Stimulated activated CD8-positive, alpha-beta memory T cell treated with anti-CD3 and anti-CD28 coated beads, Interleukin-12 subunit alpha, Interleukin-12 subunit beta, amount 100 ng/mL, for 4 hours (primary cell): Measurements from ENCODE around the gene FAF1.
"Not testable (repeated sequence)": the region's sequence is repeated elsewhere in the genome, so short reads cannot be mapped to it uniquely, and the experiment has no call there.

Source experiments
- DNase-seq: peaks from one replicate; pipeline ENCODE4 v3.0.0-alpha.2; 2020; ENCODE audit warnings: low read depth

The FAF1 gene

GRCh38 chr1:50959303-50959912 is 659 bp downstream of the FAF1 start:
- DNase-seq: no peak

- no peak for DNase-seq
These were observed 5.0 kb downstream of the FAF1 start for GRCh38 chr1:50955116-50955515.

- not testable (repeated sequence) for DNase-seq
These were observed 7.5 kb downstream of the FAF1 start for GRCh38 chr1:50952566-50952965.

- DNase-seq: no peak
These were observed 9.7 kb downstream of the FAF1 start for GRCh38 chr1:50950396-50950795.

GRCh38 chr1:50949286-50949982 is 10.6 kb downstream of the FAF1 start:
- no peak for DNase-seq

GRCh38 chr1:50942334-50942733 is 17.7 kb downstream of the FAF1 start:
- DNase-seq: no peak

- no peak for DNase-seq
These were observed 19.8 kb downstream of the FAF1 start for GRCh38 chr1:50940291-50940690.

GRCh38 chr1:50936321-50936720 is 23.7 kb downstream of the FAF1 start:
- DNase-seq: no peak

- DNase-seq: not testable (repeated sequence)
These were observed 24.8 kb downstream of the FAF1 start for GRCh38 chr1:50935276-50935675.

GRCh38 chr1:50934838-50935237 is 25.2 kb downstream of the FAF1 start:
- DNase-seq: no peak

- not testable (repeated sequence) for DNase-seq
These were observed 26.3 kb downstream of the FAF1 start for GRCh38 chr1:50933770-50934169.

GRCh38 chr1:50932043-50932442 is 28.0 kb downstream of the FAF1 start:
- not testable (repeated sequence) for DNase-seq

GRCh38 chr1:50930965-50931737 is 28.9 kb downstream of the FAF1 start:
- DNase-seq: no peak

GRCh38 chr1:50930193-50930592 is 29.9 kb downstream of the FAF1 start:
- no peak for DNase-seq

- no peak for DNase-seq
These were observed 30.6 kb downstream of the FAF1 start for GRCh38 chr1:50929376-50929958.

- no peak for DNase-seq
These were observed 36.5 kb downstream of the FAF1 start for GRCh38 chr1:50923564-50923963.

GRCh38 chr1:50921029-50921428 is 39.0 kb downstream of the FAF1 start:
- DNase-seq: no peak

GRCh38 chr1:50920409-50920808 is 39.7 kb downstream of the FAF1 start:
- DNase-seq: no peak

GRCh38 chr1:50917138-50918137 is 42.6 kb downstream of the FAF1 start:
- DNase-seq: no peak

GRCh38 chr1:50915621-50916020 is 44.4 kb downstream of the FAF1 start:
- no peak for DNase-seq

GRCh38 chr1:50913954-50914353 is 46.1 kb downstream of the FAF1 start:
- DNase-seq: no peak
